ENCODE data around the gene POC1A.

DNA sequence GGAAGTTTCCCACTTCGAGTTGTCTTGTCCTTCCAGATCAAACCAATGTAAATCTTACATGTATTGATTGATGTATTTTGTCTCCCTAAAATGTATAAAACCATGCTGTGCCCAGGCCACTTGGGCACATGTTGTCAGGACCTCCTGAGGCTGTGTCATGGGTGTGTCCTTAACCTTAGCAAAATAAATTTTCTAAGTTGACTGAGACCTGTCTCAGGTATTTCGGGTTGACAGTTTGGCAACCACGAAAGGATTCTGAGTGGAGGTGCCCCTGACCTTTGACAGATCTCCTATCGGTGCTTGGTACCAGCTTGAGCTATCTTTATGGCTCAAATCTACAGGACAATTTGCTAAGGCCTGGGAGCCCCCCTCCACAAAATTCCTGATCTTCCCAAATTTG is 1.7 kb upstream of the POC1A start:
- TF ChIP-seq CTCF (IDR thresholded peaks at IDR 0.05) = no peak
- TF ChIP-seq POLR2A (IDR thresholded peaks at IDR 0.05) = no peak
